Ramos (cell line): ENCODE measurements around the gene EML3.
"Not testable (repeated sequence)": the region's sequence is repeated elsewhere in the genome, so short reads cannot be mapped to it uniquely, and the experiment has no call there.

Source experiments
- in situ Hi-C: fragments of 300-500 bp; cut with MboI; formaldehyde crosslinking; loops from one replicate; pipeline ENCODE4 v1.14.3; 2022; ENCODE audit warnings: low sequenced_read_pairs; ENCODE audit not compliant: unreplicated experiment

EML3 gene

GRCh38 chr11:62612366-62613290 lies at the start of gene EML3, which contains the start of gene ROM1:
Gene EML3 (minus strand): TSS chr11:62612775. CDS start chr11:62612457, 318 bp downstream.
Gene ROM1 (plus strand): TSS chr11:62613257. CDS start chr11:62613282, 25 bp downstream.
- in situ Hi-C loops = loop anchor here (25.0 kb wide), 1 partner anchor 1625 kb away; the partner anchor contains the start of genes DNAJC4, FKBP2, NUDT22 and PPP1R14B

GRCh38 chr11:62656796-62657429 lies 44.3 kb upstream of the EML3 start:
- in situ Hi-C loops = no loop called here

- in situ Hi-C loops = no loop called here
Measured at GRCh38 chr11:62654297-62654696, 41.7 kb upstream of the EML3 start.

- in situ Hi-C loops = no loop called here
Measured at GRCh38 chr11:62652161-62653006, 39.8 kb upstream of the EML3 start.

GRCh38 chr11:62650283-62650682 lies 37.7 kb upstream of the EML3 start:
- in situ Hi-C loops = not testable (repeated sequence)

- in situ Hi-C loops = no loop called here
Measured at GRCh38 chr11:62649486-62649885, 36.9 kb upstream of the EML3 start.

GRCh38 chr11:62648967-62649364 lies 36.4 kb upstream of the EML3 start:
- in situ Hi-C loops = no loop called here

GRCh38 chr11:62648185-62648966 lies 35.8 kb upstream of the EML3 start:
- in situ Hi-C loops = no loop called here

GRCh38 chr11:62647609-62648005 lies 35.0 kb upstream of the EML3 start:
- in situ Hi-C loops = no loop called here

GRCh38 chr11:62646825-62647608 lies 34.4 kb upstream of the EML3 start:
- in situ Hi-C loops = no loop called here

GRCh38 chr11:62645946-62646824 lies 33.6 kb upstream of the EML3 start, which contains the start of gene GANAB:
Gene GANAB (minus strand): TSS chr11:62646613. CDS start chr11:62646599, 14 bp downstream.
- in situ Hi-C loops = no loop called here

GRCh38 chr11:62645671-62645945 lies 33.0 kb upstream of the EML3 start:
- in situ Hi-C loops = no loop called here

- in situ Hi-C loops = no loop called here
Measured at GRCh38 chr11:62644220-62644619, 31.6 kb upstream of the EML3 start.

- in situ Hi-C loops = no loop called here
Measured at GRCh38 chr11:62632492-62632891, 19.9 kb upstream of the EML3 start.

- in situ Hi-C loops = no loop called here
Measured at GRCh38 chr11:62627713-62628112, 15.1 kb upstream of the EML3 start.

GRCh38 chr11:62622476-62623089 lies 10.0 kb upstream of the EML3 start:
- in situ Hi-C loops = loop anchor here (25.0 kb wide), 1 partner anchor 1615 kb away; the partner anchor contains the start of genes DNAJC4, FKBP2, NUDT22 and PPP1R14B
